MCF 10A (cell line): ENCODE data around the gene GDPGP1. TPM values are rescaled to one million over a fixed set of nuclear protein-coding genes. Genes with fewer than 3 reads are reported as not detected.

Experiments used
- BruUV-seq: library from RNA; stranded (reverse); fragments of 400-500 nt; replicated peaks from 2 replicates; lab custom pipeline; 2021; lab: Mats Ljungman, UMichigan
- CTCF ChIA-PET: fragments of 300-600 bp; sonication (Branson Sonifier 250); formaldehyde crosslinking; extraction: SDS; loops from one replicate; lab custom pipeline; 2021; ENCODE audit warnings: antibody characterized with exemption, inconsistent platforms; lab: Yijun Ruan, JAX
- POLR2A ChIA-PET: fragments of 300-600, 350-650 bp; sonication (Branson Sonifier 250); formaldehyde crosslinking; extraction: SDS; loops from one replicate; lab custom pipeline; 2020; ENCODE audit warnings: antibody characterized with exemption, inconsistent platforms; lab: Yijun Ruan, JAX
- DNase-seq: peaks from one replicate; pipeline ENCODE4 v3.0.0-alpha.2; 2018; ENCODE audit not compliant: unreplicated experiment
- H3K27ac Mint-ChIP-seq: one replicate; pipeline ENCODE4 v1.8.0; 2022; ENCODE audit warnings: mild to moderate bottlenecking, low read depth, mixed read lengths; ENCODE audit not compliant: unreplicated experiment
- H3K27me3 Mint-ChIP-seq: one replicate; pipeline ENCODE4 v1.8.0; 2022; ENCODE audit warnings: mixed read lengths; ENCODE audit not compliant: insufficient read depth, unreplicated experiment
- H3K36me3 Mint-ChIP-seq: one replicate; pipeline ENCODE4 v1.8.0; 2022; ENCODE audit warnings: mild to moderate bottlenecking, moderate library complexity, mixed read lengths; ENCODE audit not compliant: insufficient read depth, unreplicated experiment
- H3K4me1 Mint-ChIP-seq: one replicate; pipeline ENCODE4 v1.8.0; 2022; ENCODE audit warnings: mixed read lengths; ENCODE audit not compliant: insufficient read depth, unreplicated experiment
- H3K4me3 Mint-ChIP-seq: one replicate; pipeline ENCODE4 v1.8.0; 2022; ENCODE audit warnings: mild to moderate bottlenecking, moderate library complexity, mixed read lengths; ENCODE audit not compliant: unreplicated experiment
- H3K9me3 Mint-ChIP-seq: one replicate; pipeline ENCODE4 v1.8.0; 2022; ENCODE audit warnings: mixed read lengths; ENCODE audit not compliant: unreplicated experiment
- CTCF ChIP-seq: fragments of 200-600 bp; IDR thresholded peaks from one replicate; pipeline ENCODE4 v1.8.0; 2022; ENCODE audit warnings: antibody characterized with exemption, mild to moderate bottlenecking; ENCODE audit not compliant: unreplicated experiment
- intact Hi-C: fragments of 100-400 bp; cut with micrococcal nuclease; formaldehyde crosslinking; loops from 2 replicates; pipeline ENCODE4 v1.14.1; 2022
- total RNA-seq: library from RNA; stranded (reverse); gene quantifications from 2 replicates; pipeline ENCODE4 v1.2.3, GENCODE V29; 2022

The GDPGP1 gene
- total RNA-seq, 1 experiment from 2014 or later, result 3.4 TPM

DNA sequence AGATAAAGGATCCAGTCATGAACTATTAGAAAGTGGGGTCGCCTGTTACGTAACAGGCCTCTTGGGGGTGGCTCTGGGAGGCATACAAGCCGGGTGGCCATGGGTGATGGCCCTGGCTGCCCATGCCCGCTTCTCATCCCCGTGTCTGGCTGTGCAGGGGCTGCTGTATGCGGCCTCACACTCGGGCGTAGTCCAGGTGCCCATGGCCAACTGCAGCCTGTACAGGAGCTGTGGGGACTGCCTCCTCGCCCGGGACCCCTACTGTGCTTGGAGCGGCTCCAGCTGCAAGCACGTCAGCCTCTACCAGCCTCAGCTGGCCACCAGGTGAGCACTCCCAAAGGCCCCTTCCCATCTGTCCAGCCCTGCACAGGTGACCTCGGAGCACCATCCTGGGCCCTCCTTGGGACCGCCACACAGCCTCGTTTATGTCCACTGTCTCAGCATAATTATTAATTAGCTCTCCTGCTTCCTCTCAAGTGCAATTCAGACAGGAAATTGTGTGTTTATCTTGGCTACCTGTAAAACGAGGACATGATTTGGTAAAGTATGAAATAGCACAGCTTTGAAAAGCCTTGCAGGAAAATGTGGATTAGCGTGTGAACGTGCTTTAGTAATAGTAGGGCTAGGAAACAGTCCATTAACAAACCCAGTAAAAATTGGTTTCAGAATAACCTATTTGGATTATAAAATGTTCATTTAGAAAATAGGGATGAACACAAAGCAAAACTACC, 8.3 kb upstream of the GDPGP1 start:
- Mint-ChIP-seq H3K27ac (no peak overlapping the region), H3K4me3 (no peak overlapping the region), H3K9me3 (no peaks in the 10 kb centered on the region), H3K4me1 (no peaks in the 10 kb centered on the region), H3K36me3 (peaks cover 88% of the 10 kb centered on the region), H3K27me3 (no peaks in the 10 kb centered on the region)
- intact Hi-C loops, result no loop called here
- POLR2A ChIA-PET, result interaction anchor here (0.6 to 0.9 kb wide), 2 partner anchors 82 to 1150 kb away, joined by 3 to 4 read pairs; no protein-coding TSS in a partner anchor
- CTCF ChIA-PET, result interaction anchor here (0.6 to 0.7 kb wide), 2 partner anchors 82 to 351 kb away, joined by 3 read pairs; no protein-coding TSS in a partner anchor
- no TSS peak for BruUV-seq
- no peak for DNase-seq
- TF ChIP-seq CTCF, result no peak

GRCh38 chr15:90227336-90227735, 6.7 kb upstream of the GDPGP1 start:
- POLR2A ChIA-PET, result interaction anchor here (0.9 kb wide), 1 partner anchor 17 kb away, joined by 3 read pairs; no protein-coding TSS in a partner anchor
- no TSS peak for BruUV-seq

DNA sequence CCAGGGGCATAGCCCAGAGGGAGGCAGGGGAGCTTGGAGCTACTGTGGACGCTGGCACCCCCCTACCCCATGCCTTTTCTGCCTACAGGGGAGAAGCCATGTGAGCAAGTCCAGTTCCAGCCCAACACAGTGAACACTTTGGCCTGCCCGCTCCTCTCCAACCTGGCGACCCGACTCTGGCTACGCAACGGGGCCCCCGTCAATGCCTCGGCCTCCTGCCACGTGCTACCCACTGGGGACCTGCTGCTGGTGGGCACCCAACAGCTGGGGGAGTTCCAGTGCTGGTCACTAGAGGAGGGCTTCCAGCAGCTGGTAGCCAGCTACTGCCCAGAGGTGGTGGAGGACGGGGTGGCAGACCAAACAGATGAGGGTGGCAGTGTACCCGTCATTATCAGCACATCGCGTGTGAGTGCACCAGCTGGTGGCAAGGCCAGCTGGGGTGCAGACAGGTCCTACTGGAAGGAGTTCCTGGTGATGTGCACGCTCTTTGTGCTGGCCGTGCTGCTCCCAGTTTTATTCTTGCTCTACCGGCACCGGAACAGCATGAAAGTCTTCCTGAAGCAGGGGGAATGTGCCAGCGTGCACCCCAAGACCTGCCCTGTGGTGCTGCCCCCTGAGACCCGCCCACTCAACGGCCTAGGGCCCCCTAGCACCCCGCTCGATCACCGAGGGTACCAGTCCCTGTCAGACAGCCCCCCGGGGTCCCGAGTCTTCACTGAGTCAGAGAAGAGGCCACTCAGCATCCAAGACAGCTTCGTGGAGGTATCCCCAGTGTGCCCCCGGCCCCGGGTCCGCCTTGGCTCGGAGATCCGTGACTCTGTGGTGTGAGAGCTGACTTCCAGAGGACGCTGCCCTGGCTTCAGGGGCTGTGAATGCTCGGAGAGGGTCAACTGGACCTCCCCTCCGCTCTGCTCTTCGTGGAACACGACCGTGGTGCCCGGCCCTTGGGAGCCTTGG, 5.9 kb upstream of the GDPGP1 start:
- TF ChIP-seq CTCF, result no peak
- Mint-ChIP-seq H3K4me3 (no peak overlapping the region), H3K4me1 (peaks cover 10% of the 10 kb centered on the region), H3K27ac (no peak overlapping the region), H3K36me3 (peaks cover 75% of the 10 kb centered on the region), H3K9me3 (no peaks in the 10 kb centered on the region), H3K27me3 (no peaks in the 10 kb centered on the region)
- ChIA-PET POLR2A (interaction anchor here (0.6 to 1.3 kb wide), 3 partner anchors 11 to 22 kb away, joined by 3 read pairs; no protein-coding TSS in a partner anchor), CTCF (interaction anchor here (0.8 to 1.0 kb wide), 2 partner anchors 85 to 91 kb away, joined by 3 to 4 read pairs; no protein-coding TSS in a partner anchor)
- intact Hi-C loops, result no loop called here
- BruUV-seq, result no TSS peak
- DNase-seq, result no peak

More at GRCh38 chr15:90227336-90227735, 6.7 kb upstream of the GDPGP1 start:
- DNase-seq, result no peak
- intact Hi-C loops, result no loop called here
- H3K36me3 Mint-ChIP-seq, result peaks cover 83% of the 10 kb centered on the region
- no peak overlapping the region for H3K4me3 Mint-ChIP-seq
- H3K9me3 Mint-ChIP-seq, result no peaks in the 10 kb centered on the region
- H3K27me3 Mint-ChIP-seq, result no peaks in the 10 kb centered on the region
- CTCF ChIA-PET, result interaction anchor here (0.8 kb wide), 1 partner anchor 90 kb away, joined by 3 read pairs; no protein-coding TSS in a partner anchor
- no peak overlapping the region for H3K27ac Mint-ChIP-seq
- TF ChIP-seq CTCF, result no peak
- peaks cover 6% of the 10 kb centered on the region for H3K4me1 Mint-ChIP-seq
